ENCODE data around the gene PDGFD.

DNA sequence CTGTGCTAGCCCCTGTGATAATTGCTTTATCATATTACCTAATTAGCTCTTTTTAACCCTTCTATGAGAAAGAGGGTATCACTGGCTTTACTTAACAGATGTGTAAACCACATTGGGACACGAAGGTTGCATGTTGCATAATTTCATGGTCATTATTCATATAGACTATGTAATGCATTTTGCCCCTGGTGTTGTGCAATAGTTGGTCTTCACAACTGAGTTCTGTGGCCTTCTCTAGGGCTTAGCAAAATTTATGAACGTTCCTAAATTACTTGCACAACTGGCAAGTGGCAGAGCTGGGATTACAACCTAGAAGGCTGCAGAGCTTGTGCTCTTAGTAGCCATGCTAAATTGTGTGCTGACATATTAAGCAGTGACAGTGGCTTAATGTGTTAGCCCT, 34.6 kb upstream of the PDGFD start:
- no peak for TF ChIP-seq POLR2AphosphoS5 (IDR thresholded peaks at IDR 0.05; ENCODE audit: low read depth, low read length)
- TF ChIP-seq POLR2A (IDR thresholded peaks at IDR 0.05; ENCODE audit: low read depth, low read length) = no peak
- no peak for TF ChIP-seq TAF1 (IDR thresholded peaks at IDR 0.05; ENCODE audit: borderline replicate concordance, low read depth, low read length)

Data from GM12892 (cell line).